RPMI8226 (cell line): ENCODE results near the gene AHCY.
"Not testable (repeated sequence)": the region's sequence is repeated elsewhere in the genome, so short reads cannot be mapped to it uniquely, and the experiment has no call there.

Experiments used
- DNase-seq: peaks from one replicate; pipeline ENCODE4 v3.0.0-alpha.2; 2015

The AHCY gene

GRCh38 chr20:34302723-34303533, at the start of gene AHCY:
Gene AHCY, minus strand, starts transcription at chr20:34303355. Its CDS starts 85 bp downstream, at chr20:34303270.
- peak; percentile 98 for DNase-seq

- no peak for DNase-seq
These were observed 46.9 kb upstream of the AHCY start for GRCh38 chr20:34350095-34350494.

GRCh38 chr20:34347571-34347970, 44.4 kb upstream of the AHCY start:
- no peak for DNase-seq

DNA sequence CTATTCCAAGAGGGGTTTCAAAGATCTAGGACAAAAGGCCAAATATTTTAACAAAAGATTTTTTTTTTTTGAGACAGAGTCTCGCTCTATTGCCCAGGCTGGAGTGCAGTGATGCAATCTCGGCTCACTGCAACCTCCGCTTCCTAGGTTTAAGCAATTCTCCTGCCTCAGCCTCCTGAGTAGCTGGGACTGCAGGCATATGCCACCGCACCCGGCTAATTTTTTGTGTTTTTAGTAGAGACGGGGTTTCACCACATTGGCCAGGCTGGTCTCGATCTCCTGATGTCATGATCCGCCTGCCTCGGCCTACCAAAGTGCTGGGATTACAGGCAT, 43.3 kb upstream of the AHCY start:
- DNase-seq: not testable (repeated sequence)

DNA sequence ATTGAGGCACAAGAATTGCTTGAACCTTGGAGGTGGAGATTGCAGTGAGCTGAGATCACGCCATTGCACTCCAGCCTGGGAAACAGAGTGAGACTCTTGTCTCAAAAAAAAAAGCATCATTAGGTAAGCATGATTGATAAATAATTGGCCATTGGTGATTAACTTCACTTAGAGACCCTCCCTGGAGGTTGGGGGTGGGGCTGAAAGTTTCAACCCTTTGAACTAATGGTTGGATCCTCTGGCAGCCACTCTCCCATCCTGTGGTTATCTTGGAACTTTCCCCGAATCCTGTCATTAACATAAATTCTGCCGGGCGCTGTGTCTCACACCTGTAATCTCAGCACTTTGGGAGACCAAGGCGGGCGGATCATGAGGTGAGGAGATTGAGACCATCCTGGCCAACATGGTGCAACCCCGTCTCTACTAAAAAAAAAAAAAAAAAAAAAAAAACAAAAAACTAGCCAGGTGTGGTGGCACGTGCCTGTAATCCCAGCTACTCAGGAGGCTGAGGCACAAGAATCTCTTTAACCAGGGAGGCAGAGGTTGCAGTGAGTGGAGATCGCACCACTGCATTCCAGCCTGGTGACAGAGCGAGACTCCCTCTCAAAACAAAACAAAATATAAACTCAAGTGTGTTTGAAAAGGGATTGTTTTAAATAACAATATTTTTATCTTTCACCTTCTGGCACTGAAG, 42.8 kb upstream of the AHCY start:
- DNase-seq: not testable (repeated sequence)

GRCh38 chr20:34345402-34345736, 42.2 kb upstream of the AHCY start:
- no peak for DNase-seq

DNA sequence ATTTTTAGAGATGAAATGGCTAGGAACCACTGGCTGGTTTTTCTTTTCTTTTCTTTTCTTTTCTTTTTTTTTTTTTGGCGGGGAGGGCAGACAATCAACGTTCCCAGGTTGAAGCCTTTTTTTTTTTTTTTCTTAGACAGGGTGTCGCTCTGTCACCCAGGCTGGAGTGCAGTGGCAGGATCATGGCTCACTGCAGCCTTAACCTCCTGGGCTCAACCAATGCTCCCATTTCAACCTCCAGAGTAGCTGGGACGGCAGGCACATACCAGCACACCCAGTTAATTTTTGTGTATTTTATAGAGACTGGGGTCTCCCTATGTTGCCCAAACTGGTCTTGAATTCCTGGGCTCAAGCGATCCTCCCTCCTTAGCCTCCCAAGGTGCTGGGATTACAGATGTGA, 41.1 kb upstream of the AHCY start:
- no peak for DNase-seq

DNA sequence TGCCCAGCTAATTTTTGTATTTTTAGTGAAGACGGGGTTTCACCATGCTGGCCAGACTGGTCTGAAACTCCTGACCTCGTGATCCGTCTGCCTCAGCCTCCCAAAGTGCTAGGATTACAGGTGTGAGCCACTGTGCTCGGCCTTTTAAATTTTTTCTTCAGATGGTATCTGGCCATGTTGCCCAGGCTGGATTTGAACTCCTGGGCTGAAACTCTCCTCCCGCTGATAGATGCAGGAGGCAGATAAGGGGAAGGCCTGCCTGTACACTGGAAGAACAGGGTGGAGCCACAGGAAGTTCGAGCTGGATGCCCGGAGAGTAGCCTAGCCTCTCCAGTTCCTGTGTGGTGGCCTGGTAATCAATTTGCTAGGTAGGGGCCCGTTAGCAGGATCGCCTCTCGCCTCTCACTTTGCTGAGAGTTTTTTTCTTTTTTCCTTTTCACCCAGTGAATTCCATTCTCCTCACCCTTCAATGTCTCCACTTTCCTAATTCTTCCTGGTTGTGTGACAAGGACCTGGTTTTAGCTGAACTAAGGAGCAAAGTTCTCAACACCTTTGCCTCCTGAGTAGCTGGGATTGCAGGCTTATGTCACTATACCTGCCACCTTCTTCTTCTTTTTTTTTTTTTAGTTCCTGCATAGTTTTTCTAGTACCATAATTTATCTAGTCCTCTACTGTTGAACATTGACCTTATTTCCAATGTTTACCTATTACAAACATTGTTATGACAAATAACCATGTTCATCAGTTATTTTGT, 40.5 kb upstream of the AHCY start:
- DNase-seq: no peak

DNA sequence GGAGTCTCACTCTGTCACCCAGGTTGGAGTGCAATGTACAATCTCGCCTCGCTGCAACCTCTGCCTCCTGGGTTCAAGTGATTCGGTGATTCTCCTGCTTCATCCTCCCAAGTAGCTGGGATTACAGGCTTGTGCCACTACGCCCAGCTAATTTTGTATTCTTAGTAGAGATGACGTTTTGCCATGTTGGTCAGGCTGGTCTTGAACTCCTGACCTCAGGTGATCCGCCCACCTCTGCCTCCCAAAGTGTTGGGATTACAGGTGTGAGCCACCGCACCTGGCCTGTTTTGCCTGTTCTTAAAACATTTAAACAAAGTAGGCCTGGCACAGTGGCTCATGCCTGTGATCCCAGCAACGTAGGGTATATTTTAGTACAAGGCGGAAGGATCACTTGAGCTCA, 38.0 kb upstream of the AHCY start:
- DNase-seq: not testable (repeated sequence)

DNA sequence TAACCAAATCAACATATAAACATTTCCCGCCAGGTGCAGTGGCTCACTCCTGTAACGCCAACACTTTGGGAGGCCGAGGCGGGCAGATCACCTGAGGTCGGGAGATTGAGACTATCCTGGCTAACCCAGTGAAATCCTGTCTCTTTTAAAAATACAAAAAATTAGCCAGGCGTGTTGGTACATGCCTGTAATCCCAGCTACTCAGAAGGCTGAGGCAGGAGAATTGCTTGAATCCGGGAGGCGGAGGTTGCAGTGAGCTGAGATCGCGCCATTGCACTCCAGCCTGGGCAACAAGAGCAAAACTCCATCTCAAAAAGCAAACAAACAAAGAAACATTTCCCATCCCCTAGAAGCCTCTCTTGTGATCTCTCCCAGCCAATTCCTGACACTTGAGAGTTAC, 37.6 kb upstream of the AHCY start:
- DNase-seq: not testable (repeated sequence)

GRCh38 chr20:34337982-34338726, 35.0 kb upstream of the AHCY start:
- no peak for DNase-seq

- DNase-seq: no peak
These were observed 34.4 kb upstream of the AHCY start for GRCh38 chr20:34337544-34337943.

DNA sequence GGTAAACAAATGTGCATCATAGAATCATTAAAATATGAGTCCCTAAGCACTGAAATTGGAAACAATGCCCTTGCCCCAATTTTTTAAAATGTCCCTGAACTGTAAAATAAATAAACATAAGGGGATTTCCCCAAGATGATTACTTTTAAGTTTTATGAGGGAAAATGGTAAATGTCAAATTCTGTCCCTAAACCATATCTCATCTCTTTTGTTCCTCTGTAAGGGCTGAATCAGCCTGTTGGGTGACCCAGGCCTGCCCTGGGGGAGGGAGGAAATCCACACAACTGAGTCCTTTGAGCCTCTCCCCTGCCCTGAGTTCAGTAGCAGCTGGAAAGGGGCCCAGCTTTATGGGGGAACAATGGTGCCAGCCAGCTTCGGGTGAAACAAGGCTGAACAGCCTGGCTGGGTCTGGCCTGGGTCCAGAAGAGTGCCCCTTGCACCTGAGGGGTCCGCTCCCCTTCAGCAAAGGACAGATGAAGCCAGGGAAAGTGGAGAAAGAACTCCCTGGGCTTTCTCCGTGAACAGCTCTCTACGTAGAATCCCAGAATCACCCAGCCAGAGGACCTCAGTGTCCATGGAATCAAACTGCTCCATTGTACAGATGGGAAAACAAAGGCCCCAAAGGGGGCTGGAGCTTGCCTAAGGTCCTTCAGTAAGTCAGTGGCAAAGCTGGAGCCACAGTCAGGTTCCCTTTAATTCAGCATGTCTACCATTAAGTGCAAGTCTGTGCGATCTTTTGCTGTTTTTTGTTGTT, 31.7 kb upstream of the AHCY start:
- no peak for DNase-seq

- DNase-seq: no peak
These were observed 30.6 kb upstream of the AHCY start for GRCh38 chr20:34333786-34334185.

GRCh38 chr20:34332262-34332920, 29.2 kb upstream of the AHCY start:
- DNase-seq: no peak

- DNase-seq: no peak
These were observed 28.7 kb upstream of the AHCY start for GRCh38 chr20:34331838-34332237.

DNA sequence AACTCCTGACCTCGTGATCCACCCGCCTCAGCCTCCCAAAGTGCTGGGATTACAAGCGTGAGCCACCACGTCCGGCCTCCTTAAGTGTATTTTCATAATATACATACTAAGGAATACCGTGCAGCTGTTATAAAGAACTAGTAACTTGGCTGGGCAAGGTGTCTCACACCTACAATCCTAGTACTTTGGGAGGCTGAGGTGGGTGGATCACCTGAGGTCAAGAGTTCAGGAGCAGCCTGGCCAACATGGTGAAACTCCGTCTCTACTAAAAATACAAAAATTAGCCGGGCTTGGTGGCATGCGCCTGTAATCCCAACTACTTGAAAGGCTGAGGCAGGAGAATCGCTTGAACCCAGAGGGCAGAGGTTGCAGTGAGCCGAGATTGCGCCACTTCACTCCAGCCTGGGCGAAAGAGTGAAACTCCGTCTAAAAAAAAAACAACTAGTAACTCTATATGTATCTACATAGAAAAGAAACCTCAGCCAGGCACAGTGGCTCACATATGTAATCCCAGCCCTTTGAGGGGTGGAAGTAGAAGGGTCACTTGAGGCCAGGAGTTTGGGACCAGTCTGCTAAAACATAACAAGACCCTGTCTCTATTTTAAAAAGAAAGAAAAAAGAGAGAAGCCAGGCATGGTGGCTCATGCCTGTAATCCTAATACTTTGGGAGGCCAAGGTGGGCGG, 27.8 kb upstream of the AHCY start:
- not testable (repeated sequence) for DNase-seq

GRCh38 chr20:34328928-34329677, 25.9 kb upstream of the AHCY start:
- DNase-seq: no peak

GRCh38 chr20:34328207-34328606, 25.1 kb upstream of the AHCY start:
- DNase-seq: not testable (repeated sequence)

GRCh38 chr20:34324541-34324940, 21.4 kb upstream of the AHCY start:
- no peak for DNase-seq
